Upper lobe of left lung (tissue), 4 donors: ENCODE data around the gene MTHFD2L.
A peak's percentile ranks its signal among the peaks of the same experiment; 100 is the strongest.

Experiments used
- CTCF ChIP-seq, 6 experiments: fragments of 450-650 bp in 4 of 6; fragments of 200-600 bp in 2 of 6; sonication (generic) in 2 of 6; IDR thresholded peaks; one replicate each; pipeline ENCODE4 v1.5.1; 2016 to 2019; ENCODE audit warnings: antibody characterized with exemption in 6 of 6
- EP300 ChIP-seq, 4 donors: sonication (generic); formaldehyde crosslinking; IDR thresholded peaks; one replicate each; pipeline ENCODE4 v1.5.1; 2017; ENCODE audit warnings: antibody characterized with exemption in 4 of 4, control low read depth in 2 of 4
- POLR2AphosphoS5 ChIP-seq, 2 donors: sonication (generic); formaldehyde crosslinking; IDR thresholded peaks; one replicate each; pipeline ENCODE4 v1.5.1; 2017; ENCODE audit warnings: antibody characterized with exemption in 2 of 2

- no peak for TF ChIP-seq CTCF (IDR thresholded peaks at IDR 0.05)
- peak in 1 of 2 donors; percentile 82 for TF ChIP-seq POLR2AphosphoS5 (IDR thresholded peaks at IDR 0.05)
- TF ChIP-seq EP300 (IDR thresholded peaks at IDR 0.05), result peak; percentile 54 to 92 (median 74)
Measured at GRCh38 chr4:74338792-74339333, 180.9 kb downstream of the MTHFD2L start.
